Retinal pigment epithelial cell (primary cell): ENCODE measurements around the gene LRCH4.
"Not testable (repeated sequence)": the region's sequence is repeated elsewhere in the genome, so short reads cannot be mapped to it uniquely, and the experiment has no call there.

Experiments
- DNase-seq: peaks from one replicate; pipeline ENCODE4 v3.0.0-alpha.2; 2010; ENCODE audit warnings: low read depth
- H3K4me3 ChIP-seq: 2 replicates; pipeline ENCODE4 v1.5.1; 2011; ENCODE audit warnings: mild to moderate bottlenecking, low read length, control low read depth, moderate library complexity
- CTCF ChIP-seq: conservative IDR thresholded peaks from 2 replicates; pipeline ENCODE4 v1.5.1; 2011; ENCODE audit warnings: low read depth, low read length, control low read depth, inconsistent platforms

LRCH4 gene

GRCh38 chr7:100545360-100546128 is 40.4 kb downstream of the LRCH4 start:
- DNase-seq, result peak; percentile 68
- H3K4me3 ChIP-seq, result no peak overlapping the region
- no peak for TF ChIP-seq CTCF

- DNase-seq, result no peak
- H3K4me3 ChIP-seq, result no peak overlapping the region
- TF ChIP-seq CTCF, result no peak
These were observed 41.0 kb downstream of the LRCH4 start for GRCh38 chr7:100544967-100545359.

- TF ChIP-seq CTCF, result no peak
- H3K4me3 ChIP-seq, result no peak overlapping the region
- no peak for DNase-seq
These were observed 41.5 kb downstream of the LRCH4 start for GRCh38 chr7:100544386-100544785.

GRCh38 chr7:100543586-100543985 is 42.3 kb downstream of the LRCH4 start:
- H3K4me3 ChIP-seq, result no peak overlapping the region
- no peak for TF ChIP-seq CTCF
- DNase-seq, result no peak

GRCh38 chr7:100541309-100541708 is 44.6 kb downstream of the LRCH4 start:
- H3K4me3 ChIP-seq, DNase-seq: not testable (repeated sequence)

- no peak for TF ChIP-seq CTCF
- peak overlapping the region; percentile 61 for H3K4me3 ChIP-seq
- no peak for DNase-seq
These were observed 45.7 kb downstream of the LRCH4 start for GRCh38 chr7:100540073-100540723.

GRCh38 chr7:100539436-100540006 is 46.4 kb downstream of the LRCH4 start:
- no peak for TF ChIP-seq CTCF
- peak overlapping the region; percentile 61 for H3K4me3 ChIP-seq
- no peak for DNase-seq
